DMS114 treated with DMSO at 0.1 percent for 48 hours (cell line): ENCODE results near the gene MYO1D.

Source experiments
- DNase-seq: peaks from one replicate; lab custom pipeline; 2025; ENCODE audit not compliant: unreplicated experiment; lab: John Stamatoyannopoulos, UW

The MYO1D gene

DNA sequence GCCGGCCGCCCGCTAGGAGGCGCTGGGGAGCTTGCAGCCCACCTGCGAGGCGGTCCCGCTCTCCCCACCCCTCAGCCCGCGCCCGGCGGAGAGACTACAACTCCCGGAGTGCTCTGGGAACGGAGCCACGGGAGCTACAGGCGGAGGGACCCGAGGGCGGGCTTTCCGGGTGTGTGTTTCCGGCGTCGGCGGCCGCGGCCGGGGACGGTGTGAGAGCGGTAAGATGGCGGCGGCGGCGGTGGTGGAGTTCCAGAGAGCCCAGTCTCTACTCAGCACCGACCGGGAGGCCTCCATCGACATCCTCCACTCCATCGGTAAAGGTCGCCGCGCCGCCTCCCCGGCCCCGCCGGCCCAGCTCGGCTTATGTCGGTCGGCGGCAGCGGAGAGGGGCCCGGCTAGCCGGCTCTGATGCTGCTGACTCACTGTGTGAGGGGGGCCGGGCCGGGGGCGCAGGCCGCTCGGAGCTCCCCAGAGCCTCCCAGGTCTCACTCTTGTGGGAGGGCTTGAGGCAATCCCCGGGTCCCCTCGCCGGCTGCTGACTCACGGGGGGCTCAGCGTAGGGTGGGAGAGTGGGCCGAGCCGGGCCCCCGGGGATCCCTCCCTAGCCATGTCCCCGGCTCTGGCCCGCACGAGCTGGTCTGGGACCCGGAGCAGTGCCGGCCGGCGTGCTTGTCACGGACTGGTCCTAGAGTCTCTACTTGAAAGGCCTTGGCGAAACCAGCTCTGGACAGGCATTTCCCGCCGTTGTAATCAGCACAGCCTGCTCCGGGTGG lies 432.4 kb downstream of the MYO1D start, which contains the start of gene PSMD11:
Gene PSMD11, plus strand, starts transcription at position 210 of the 773 bp plus-strand sequence. Its CDS starts 14 bp downstream, at position 224.
- DNase-seq: peak; percentile 83

DNA sequence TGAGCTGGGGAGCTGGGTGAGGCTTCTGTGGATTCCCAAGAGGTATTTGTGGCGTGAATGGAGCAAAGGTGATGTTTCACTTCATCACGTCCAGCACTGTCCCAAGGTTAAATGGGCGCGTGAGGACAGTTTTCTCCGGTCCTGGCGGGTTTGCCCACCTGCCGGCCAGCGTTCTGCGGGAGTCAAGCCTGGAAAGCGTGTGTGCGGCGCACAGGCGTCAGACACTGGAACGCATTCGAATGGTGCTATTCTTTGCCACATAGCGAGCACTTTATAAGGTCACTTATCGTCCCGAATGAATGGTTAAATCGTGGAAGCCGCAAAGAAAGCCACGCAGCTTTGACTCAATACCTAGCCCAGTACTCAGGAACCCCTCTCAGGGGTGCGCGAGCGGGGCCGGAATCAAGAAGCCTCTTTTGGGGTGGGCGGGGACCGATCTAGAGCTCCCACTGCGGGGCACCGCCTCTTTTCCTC lies 433.1 kb downstream of the MYO1D start:
- no peak for DNase-seq
